Type B pancreatic cell (in vitro differentiated cells): ENCODE measurements around the gene COL9A3. TPM values are rescaled to one million over a fixed set of nuclear protein-coding genes. Genes with fewer than 3 reads are reported as not detected.

ENCODE experiments used
- DNase-seq: peaks from one replicate; pipeline ENCODE4 v3.0.0; 2021; ENCODE audit warnings: mixed read lengths; ENCODE audit not compliant: unreplicated experiment; ENCODE audit errors: extremely low spot score
- H3K27ac Mint-ChIP-seq: 2 replicates; pipeline ENCODE4 v1.8.0; 2021; ENCODE audit warnings: mild to moderate bottlenecking, mixed read lengths
- H3K27me3 Mint-ChIP-seq: 2 replicates; pipeline ENCODE4 v1.8.0; 2021; ENCODE audit warnings: mixed read lengths
- H3K36me3 Mint-ChIP-seq: 2 replicates; pipeline ENCODE4 v1.8.0; 2021; ENCODE audit warnings: mixed read lengths
- H3K4me1 Mint-ChIP-seq: one replicate; pipeline ENCODE4 v1.8.0; 2021; ENCODE audit warnings: mixed read lengths; ENCODE audit not compliant: unreplicated experiment
- H3K4me3 Mint-ChIP-seq: 2 replicates; pipeline ENCODE4 v1.8.0; 2021; ENCODE audit warnings: mild to moderate bottlenecking, mixed read lengths
- H3K9me3 Mint-ChIP-seq: 2 replicates; pipeline ENCODE4 v1.8.0; 2021; ENCODE audit warnings: mixed read lengths
- total RNA-seq: library from RNA; stranded (reverse); gene quantifications from 2 replicates; pipeline ENCODE4 v1.2.1, GENCODE V29; 2021; ENCODE audit warnings: low replicate concordance
- TF ChIP-seq, protein P1 (sequence below): fragments of 200-600 bp; sonication (generic); conservative IDR thresholded peaks from 2 replicates; pipeline ENCODE4 v1.5.0; 2021; ENCODE audit warnings: antibody characterized with exemption, mild to moderate bottlenecking

Gene COL9A3
- total RNA-seq, 1 donor from 2014 or later, result 21.2 TPM

DNA sequence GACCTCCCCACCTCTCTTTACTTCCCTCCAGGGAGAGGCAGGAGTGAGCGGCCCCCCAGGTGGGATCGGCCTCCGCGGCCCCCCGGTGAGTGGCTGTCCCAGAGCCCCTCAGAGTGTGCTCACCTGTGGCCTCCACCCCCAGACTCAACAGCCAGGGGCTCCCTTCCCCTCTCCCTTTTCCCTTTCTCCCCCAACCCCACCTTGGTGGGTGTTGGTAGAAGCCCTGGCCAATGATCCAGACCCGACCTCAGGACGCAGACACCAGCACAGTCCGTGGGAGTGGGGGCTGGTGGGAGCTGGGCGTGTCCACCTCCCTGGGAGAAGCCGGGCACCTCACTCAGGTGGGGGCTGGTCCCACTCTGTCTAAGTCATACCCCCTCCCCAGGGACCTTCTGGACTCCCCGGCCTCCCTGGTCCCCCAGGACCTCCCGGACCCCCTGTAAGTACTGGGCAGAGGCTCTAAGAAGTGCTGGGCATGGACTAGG, 4.9 kb downstream of the COL9A3 start:
- no peak overlapping the region for H3K4me3 Mint-ChIP-seq
- H3K9me3 Mint-ChIP-seq, result no peaks in the 10 kb centered on the region
- no peak for DNase-seq
- no peak overlapping the region for H3K27ac Mint-ChIP-seq
- H3K27me3 Mint-ChIP-seq, result peaks cover 3% of the 10 kb centered on the region
- H3K4me1 Mint-ChIP-seq, result peaks cover 5% of the 10 kb centered on the region
- no peaks in the 10 kb centered on the region for H3K36me3 Mint-ChIP-seq
- TF ChIP-seq, protein P1, sequence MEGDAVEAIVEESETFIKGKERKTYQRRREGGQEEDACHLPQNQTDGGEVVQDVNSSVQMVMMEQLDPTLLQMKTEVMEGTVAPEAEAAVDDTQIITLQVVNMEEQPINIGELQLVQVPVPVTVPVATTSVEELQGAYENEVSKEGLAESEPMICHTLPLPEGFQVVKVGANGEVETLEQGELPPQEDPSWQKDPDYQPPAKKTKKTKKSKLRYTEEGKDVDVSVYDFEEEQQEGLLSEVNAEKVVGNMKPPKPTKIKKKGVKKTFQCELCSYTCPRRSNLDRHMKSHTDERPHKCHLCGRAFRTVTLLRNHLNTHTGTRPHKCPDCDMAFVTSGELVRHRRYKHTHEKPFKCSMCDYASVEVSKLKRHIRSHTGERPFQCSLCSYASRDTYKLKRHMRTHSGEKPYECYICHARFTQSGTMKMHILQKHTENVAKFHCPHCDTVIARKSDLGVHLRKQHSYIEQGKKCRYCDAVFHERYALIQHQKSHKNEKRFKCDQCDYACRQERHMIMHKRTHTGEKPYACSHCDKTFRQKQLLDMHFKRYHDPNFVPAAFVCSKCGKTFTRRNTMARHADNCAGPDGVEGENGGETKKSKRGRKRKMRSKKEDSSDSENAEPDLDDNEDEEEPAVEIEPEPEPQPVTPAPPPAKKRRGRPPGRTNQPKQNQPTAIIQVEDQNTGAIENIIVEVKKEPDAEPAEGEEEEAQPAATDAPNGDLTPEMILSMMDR, result no peak

DNA sequence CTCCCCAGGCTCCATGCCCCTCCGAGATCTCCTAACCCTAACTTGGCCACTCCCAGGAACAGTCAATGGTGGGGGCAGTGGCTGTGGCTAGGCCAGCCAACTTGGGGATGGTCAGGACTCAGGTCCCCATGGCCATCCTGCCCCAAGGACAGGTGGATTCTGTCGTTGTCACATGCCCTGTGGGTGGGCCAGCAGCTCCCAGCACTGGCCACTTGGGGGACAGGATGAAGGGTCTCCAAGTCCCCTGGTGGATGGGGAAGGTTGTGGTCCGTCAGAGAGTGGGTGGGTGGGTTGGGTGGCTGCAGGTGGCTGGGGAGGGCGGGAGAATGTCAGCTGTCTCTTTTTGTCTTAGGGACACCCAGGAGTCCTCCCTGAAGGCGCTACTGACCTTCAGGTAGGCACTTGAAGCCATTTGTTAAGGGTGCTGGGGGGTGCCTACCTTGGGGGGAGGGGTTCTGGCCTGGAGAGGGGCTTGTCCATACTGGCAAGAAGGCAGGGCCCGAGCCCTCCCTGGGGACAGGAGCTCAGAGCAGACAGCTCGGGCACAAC, 5.5 kb downstream of the COL9A3 start:
- H3K27me3 Mint-ChIP-seq, result peaks cover 3% of the 10 kb centered on the region
- H3K27ac Mint-ChIP-seq, result no peak overlapping the region
- H3K36me3 Mint-ChIP-seq, result no peaks in the 10 kb centered on the region
- DNase-seq, result no peak
- peaks cover 5% of the 10 kb centered on the region for H3K4me1 Mint-ChIP-seq
- no peak overlapping the region for H3K4me3 Mint-ChIP-seq
- no peaks in the 10 kb centered on the region for H3K9me3 Mint-ChIP-seq
- TF ChIP-seq, protein P1, result no peak

DNA sequence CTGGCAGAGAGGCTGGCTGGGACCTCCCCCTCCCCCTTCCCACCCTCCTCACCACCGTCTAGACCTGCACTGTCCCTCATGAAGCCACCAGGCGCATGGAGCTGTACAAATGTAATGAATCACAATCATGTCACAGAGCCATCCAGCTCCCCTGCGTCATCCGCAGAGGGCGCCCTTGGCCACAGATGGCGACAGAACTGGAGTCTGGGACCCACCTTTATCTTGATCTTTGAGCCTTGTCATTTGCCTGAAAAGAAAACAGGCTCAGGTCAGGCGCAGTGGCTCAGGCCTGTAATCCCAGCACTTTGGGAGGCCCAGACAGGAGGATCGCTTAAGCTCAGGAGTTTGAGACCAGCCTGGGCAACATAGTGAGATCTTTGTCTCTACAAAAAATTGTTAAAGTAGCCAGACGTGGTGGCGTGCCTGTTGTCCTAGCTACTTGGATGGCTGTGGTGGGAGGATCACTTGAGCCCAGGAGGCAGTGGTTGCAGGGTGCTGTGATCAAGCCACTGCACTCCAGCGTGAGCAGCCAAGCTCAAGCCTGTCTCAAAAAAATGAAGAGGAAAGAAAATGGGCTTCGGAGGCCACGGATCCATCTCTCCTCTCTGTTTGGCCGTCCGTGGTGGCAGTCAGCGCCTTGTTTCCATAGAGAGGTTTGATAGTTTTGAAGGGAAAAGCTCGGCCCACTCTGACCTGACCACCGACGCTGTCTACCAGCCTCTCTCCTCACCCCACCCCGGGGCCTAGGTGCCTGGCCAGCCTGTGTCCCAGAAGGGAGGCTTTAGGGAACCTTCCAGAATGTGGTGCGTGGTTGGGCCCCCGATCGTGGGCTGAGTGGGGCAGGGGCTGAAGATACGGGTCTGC, 6.2 kb downstream of the COL9A3 start:
- TF ChIP-seq, protein P1, result peak; percentile 42
- Mint-ChIP-seq H3K9me3 (no peaks in the 10 kb centered on the region), H3K27me3 (peaks cover 3% of the 10 kb centered on the region), H3K36me3 (no peaks in the 10 kb centered on the region), H3K4me1 (peaks cover 5% of the 10 kb centered on the region), H3K4me3 (peak overlapping the region; percentile 45), H3K27ac (peak overlapping the region; percentile 46)
- no peak for DNase-seq

DNA sequence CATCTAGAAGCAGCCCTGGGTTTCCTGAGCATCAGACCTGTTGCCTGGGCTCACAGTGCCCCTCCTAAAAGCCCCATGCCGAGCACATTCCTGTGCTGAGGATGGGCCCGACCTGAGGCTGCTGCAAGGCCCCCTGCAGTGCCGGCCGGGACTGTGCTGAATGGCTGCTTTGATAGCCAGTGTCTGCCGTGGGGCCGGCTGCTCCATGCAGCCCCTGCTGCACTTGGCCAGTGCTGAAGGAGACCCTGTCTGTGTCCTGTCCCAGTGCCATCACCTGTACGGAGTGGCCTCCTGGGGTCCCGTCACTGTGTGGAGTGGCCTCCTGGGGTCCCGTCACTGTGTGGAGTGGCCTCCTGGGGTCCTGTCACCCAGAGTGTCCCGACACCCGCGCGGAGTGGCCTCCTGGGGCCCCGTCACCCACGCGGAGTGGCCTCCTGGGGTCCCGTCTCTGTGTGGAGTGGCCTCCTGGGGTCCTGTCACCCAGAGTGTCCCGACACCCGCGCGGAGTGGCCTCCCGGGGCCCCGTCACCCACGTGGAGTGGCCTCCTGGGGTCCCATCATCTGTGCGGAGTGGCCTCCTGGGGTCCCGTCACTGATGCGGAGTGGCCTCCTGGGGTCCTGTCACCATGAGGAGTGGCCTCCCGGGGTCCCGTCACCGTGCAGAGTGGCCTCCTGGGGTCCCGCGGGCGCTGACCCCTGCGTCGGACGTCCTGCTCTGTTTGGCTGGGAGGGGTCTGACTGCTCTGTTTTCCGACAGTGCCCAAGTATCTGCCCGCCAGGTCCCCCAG, 7.0 kb downstream of the COL9A3 start:
- TF ChIP-seq, protein P1, result no peak
- H3K36me3 Mint-ChIP-seq, result no peaks in the 10 kb centered on the region
- no peak for DNase-seq

DNA sequence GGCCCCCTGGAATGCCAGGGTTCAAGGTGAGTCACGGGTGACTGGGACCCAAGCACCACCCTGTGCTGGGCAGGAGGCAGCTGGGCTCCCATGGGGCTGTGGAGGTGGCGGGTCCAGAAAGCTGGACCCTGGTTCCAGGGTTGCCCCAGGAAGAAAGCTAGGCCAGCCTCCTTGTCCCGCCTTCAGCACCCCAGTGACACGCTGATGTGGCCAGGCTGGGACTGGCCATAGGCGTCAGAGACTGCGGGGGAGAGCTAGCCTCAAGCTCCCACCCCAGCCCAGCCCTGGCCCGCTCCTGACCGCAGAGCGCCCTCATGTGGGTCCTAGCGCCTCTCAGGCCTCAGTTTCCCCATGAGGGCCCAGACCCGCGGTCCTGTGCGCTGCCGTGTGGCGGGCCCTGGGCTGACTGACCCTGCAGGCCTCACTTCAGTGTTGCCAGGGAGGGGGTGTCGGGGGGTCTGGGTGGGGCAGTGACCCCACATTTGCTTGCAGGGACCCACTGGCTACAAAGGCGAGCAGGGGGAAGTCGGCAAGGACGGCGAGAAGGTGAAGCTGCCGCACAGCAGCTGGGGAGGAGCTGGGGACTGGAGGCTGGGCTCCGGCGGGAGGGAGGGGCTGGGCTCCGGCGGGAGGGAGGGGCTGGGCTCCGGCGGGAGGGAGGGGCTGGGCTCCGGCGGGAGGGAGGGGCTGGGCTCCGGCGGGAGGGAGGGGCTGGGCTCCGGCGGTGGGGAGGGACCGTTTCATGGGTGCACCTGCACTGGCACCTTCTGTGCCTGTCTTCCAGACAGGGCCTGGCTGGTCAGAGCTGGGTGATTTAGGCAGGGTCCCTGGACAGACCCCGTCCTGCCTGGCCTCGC, 7.9 kb downstream of the COL9A3 start:
- H3K4me3 Mint-ChIP-seq, result no peak overlapping the region
- no peak overlapping the region for H3K27ac Mint-ChIP-seq
- H3K27me3 Mint-ChIP-seq, result no peaks in the 10 kb centered on the region
- peaks cover 5% of the 10 kb centered on the region for H3K4me1 Mint-ChIP-seq
- H3K9me3 Mint-ChIP-seq, result no peaks in the 10 kb centered on the region
- TF ChIP-seq, protein P1, result no peak
- H3K36me3 Mint-ChIP-seq, result no peaks in the 10 kb centered on the region
- no peak for DNase-seq

More for the DNA sequence above, 7.0 kb downstream of the COL9A3 start:
- H3K4me1 Mint-ChIP-seq, result peaks cover 5% of the 10 kb centered on the region
- H3K9me3 Mint-ChIP-seq, result no peaks in the 10 kb centered on the region
- H3K27ac Mint-ChIP-seq, result no peak overlapping the region
- no peak overlapping the region for H3K4me3 Mint-ChIP-seq
- H3K27me3 Mint-ChIP-seq, result no peaks in the 10 kb centered on the region
